Duodenal mucosa (tissue), 2 donors: Measurements from ENCODE around the gene PGM2L1.
A peak's percentile ranks its signal among the peaks of the same experiment; 100 is the strongest.

Experiments used
- H3K27ac ChIP-seq: one replicate; pipeline ENCODE4 v1.7.0; 2013; ENCODE audit warnings: low read depth, low read length
- H3K27me3 ChIP-seq, 2 donors: one replicate each; pipeline ENCODE4 v1.7.0; 2013; ENCODE audit warnings: low read length in 2 of 2, control low read depth in 1 of 2; ENCODE audit not compliant: insufficient read depth in 2 of 2, control insufficient read depth in 1 of 2
- H3K36me3 ChIP-seq, 2 donors: one replicate each; pipeline ENCODE4 v1.7.0; 2013; ENCODE audit warnings: low read length in 2 of 2, control low read depth in 1 of 2; ENCODE audit not compliant: insufficient read depth in 2 of 2, control insufficient read depth in 1 of 2
- H3K4me1 ChIP-seq, 2 donors: one replicate each; pipeline ENCODE4 v1.7.0; 2013; ENCODE audit warnings: low read length in 2 of 2, control low read depth in 1 of 2; ENCODE audit not compliant: insufficient read depth in 2 of 2, control insufficient read depth in 1 of 2
- H3K4me3 ChIP-seq, 2 donors: one replicate each; pipeline ENCODE4 v1.7.0; 2013; ENCODE audit warnings: low read length in 2 of 2, low read depth in 1 of 2
- H3K9ac ChIP-seq, 2 donors: one replicate each; pipeline ENCODE4 v1.7.0; 2013; ENCODE audit warnings: low read length in 2 of 2, low read depth in 1 of 2
- H3K9me3 ChIP-seq, 2 donors: one replicate each; pipeline ENCODE4 v1.7.0; 2013; ENCODE audit warnings: low read length in 2 of 2, control low read depth in 1 of 2; ENCODE audit not compliant: control insufficient read depth in 1 of 2

The PGM2L1 gene

DNA sequence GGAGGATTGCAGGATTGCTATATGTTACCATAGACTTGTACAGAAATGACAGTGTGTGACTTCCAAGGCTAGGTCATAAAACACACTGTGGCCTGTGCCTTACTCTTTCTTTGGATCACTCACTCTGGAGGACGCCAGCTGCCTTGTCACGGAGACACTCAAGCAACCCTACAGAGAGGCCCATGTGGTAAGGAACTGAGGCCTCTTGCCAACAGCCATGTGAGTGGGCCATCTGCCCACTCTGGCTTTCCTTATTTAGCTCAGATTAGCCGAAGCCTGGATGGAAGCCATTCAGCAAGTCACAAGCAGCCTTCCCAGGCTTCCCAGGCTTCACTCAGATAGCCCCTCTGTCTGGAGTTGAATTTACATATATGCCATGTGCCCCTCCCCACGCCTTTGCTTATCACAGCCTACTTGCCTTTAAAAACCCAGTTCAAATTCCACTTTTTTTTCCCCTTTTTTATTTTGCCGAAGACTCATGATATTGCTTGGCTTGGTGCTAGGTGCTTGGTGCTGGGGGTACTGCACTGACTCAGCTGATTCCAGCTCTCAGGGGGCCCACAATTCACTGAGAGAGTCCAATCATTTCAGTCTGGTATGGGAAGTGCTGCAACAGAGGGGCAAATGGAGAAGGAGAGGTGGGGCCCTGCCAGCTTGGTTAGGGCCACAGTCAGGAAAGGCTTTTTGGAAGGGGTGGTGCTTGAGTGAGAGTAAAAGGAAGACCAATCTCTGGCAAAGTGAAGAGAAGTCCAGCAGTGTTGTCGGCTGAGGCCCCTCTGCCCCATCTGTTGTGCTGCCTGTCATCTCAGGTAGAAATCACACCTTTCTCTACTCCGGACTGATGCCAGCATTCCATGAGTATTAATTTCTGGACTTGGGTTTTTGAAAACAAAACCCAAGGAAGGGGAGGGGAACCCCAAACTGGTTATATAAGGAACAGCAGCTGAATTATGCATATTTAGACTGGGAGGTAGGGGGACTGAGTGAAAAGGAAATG, 72.3 kb downstream of the PGM2L1 start:
- no peaks in the 10 kb centered on the region for H3K27me3 ChIP-seq
- H3K9me3 ChIP-seq, result no peaks in the 10 kb centered on the region
- no peaks in the 10 kb centered on the region for H3K36me3 ChIP-seq
- H3K9ac ChIP-seq, result no peak overlapping the region
- no peak overlapping the region for H3K27ac ChIP-seq
- H3K4me1 ChIP-seq, result peaks cover 3 to 5% of the 10 kb centered on the region in 2 donors
- no peak overlapping the region for H3K4me3 ChIP-seq

DNA sequence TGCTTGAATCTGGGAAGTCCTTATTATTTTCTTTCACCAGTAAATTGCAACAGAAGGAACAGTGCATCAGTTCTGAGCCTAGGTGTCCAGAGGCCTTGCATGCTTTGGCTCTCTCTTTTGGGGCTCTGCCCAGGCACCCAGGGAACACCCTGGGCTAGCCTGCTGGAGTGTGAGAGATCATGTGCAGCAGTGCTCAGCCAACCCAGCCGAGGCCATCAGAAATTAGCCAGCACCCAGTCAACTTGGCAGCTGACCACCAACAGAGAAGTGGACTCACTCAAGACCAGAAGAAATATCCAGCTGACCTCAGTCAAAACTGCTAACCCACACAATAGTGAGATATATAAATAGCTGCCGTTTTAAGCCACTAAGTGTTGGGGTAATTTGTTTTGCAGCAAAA, 75.6 kb downstream of the PGM2L1 start:
- H3K27ac ChIP-seq, result no peak overlapping the region
- no peak overlapping the region for H3K4me3 ChIP-seq
- no peaks in the 10 kb centered on the region for H3K9me3 ChIP-seq
- no peaks in the 10 kb centered on the region for H3K27me3 ChIP-seq
- H3K36me3 ChIP-seq, result no peaks in the 10 kb centered on the region
- no peak overlapping the region for H3K9ac ChIP-seq
- H3K4me1 ChIP-seq, result peaks cover 3 to 5% of the 10 kb centered on the region in 2 donors

DNA sequence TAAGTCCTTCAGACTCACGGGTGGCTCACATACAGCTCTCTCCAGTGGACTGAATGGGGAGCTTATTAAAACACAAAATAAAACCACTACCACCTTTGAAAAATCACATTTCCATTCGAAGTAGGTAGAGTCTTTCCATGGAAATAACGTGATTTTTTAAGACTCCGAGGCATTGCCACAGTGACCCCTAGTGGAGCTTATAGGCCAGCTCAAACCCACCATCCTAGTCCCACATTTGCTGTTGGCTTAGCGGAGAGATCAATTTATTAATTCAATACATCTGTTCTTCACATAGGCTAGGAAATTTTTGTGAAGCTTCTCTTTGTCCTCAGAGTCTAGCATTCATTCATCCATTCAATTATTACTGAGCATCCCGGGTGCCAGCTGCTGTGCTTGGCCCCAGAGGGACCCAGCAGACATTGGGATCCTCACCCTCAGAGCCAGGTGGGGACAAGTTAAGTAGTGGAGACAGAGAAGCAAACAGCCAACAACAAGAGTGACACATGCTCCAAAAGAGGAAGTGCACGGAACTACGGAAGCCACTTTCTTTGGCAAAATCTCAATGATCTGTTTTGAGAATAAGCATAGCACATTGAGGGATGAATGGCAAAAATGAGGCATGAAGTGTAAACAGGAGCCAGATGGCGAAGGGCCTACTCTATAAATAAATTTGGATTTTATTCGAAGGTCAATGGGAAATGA, 76.6 kb downstream of the PGM2L1 start:
- no peak overlapping the region for H3K27ac ChIP-seq
- no peak overlapping the region for H3K9ac ChIP-seq
- H3K36me3 ChIP-seq, result no peaks in the 10 kb centered on the region
- peaks cover under 1 to 4% of the 10 kb centered on the region in 2 donors for H3K9me3 ChIP-seq
- H3K27me3 ChIP-seq, result no peaks in the 10 kb centered on the region
- H3K4me3 ChIP-seq, result no peak overlapping the region
- peaks cover 3 to 5% of the 10 kb centered on the region in 2 donors for H3K4me1 ChIP-seq

- Histone ChIP-seq H3K4me1 (no peaks in the 10 kb centered on the region), H3K4me3 (no peak overlapping the region), H3K27ac (no peak overlapping the region)
These were observed 77.7 kb downstream of the PGM2L1 start for GRCh38 chr11:74320538-74320937.

DNA sequence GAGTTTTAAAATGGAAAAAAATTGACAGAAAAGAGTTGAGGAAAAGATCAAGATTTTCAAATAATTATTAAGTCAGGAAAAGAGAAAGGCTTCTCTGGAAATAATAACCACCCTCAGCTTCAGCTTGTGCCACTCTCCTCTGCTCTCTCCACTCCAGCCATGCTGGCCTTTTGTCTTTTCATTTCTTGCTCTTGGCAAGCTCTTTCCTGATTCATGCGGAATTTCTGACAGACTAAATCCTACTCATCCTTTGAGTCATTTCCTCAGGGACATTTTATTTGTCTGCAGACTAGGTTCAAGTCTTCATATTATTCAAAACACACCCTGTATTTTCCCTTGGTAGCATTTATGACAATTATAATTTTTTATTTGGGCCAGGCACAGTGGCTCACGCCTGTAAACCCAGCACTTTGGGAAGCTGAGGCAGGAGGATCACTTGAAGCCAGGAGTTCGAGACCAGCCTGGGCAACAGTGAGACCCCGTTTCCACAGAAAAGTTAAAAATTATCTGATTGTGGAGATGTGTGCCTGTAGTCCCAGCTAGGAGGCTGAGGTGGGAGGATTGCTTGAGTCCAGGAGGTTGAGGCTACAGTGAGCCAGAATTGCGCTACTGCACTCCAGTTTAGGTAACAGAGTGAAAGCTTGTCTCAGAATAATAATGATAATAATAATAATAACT, 79.0 kb downstream of the PGM2L1 start:
- Histone ChIP-seq H3K4me3 (no peak overlapping the region), H3K4me1 (no peaks in the 10 kb centered on the region), H3K27ac (no peak overlapping the region), H3K27me3 (no peaks in the 10 kb centered on the region), H3K9ac (no peak overlapping the region), H3K9me3 (peaks cover 4 to 7% of the 10 kb centered on the region in 2 donors), H3K36me3 (no peaks in the 10 kb centered on the region)

More at GRCh38 chr11:74320538-74320937, 77.7 kb downstream of the PGM2L1 start:
- no peaks in the 10 kb centered on the region for H3K36me3 ChIP-seq
- H3K27me3 ChIP-seq, result no peaks in the 10 kb centered on the region
- H3K9me3 ChIP-seq, result peaks cover 4 to 7% of the 10 kb centered on the region in 2 donors
- no peak overlapping the region for H3K9ac ChIP-seq

DNA sequence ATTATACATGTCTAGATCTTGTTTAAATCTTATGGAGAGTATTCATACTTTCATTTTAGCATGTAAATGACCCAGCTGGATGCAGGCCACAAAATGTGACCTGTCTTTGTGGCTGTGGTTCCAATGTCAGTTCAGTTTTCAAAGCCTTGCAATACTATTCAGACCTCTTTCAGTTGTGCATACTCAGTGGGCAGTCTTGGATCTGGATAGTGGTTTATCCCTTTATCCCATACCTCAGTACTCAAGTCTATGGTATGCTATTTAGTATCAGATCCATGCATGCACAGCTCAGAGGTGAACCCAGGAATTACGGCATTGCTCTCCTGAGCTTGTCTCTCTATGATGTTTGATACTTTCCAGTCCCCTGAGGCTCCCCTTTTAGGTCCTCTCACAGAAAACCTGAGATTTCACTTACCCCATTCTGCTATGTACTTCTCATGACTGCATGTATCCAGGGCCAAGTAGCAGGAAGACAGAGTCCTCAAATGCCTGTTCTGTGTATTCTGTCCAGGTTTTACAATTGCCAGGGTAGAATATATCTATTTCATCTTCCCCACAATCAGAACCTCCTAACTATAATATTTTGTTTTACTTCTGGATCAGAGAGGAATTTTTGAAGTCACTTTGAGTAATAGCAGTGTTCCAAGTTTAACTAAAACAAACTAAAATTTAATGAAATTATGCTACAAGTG, 79.8 kb downstream of the PGM2L1 start:
- Histone ChIP-seq H3K9me3 (peaks cover 4 to 7% of the 10 kb centered on the region in 2 donors), H3K36me3 (no peaks in the 10 kb centered on the region), H3K27ac (no peak overlapping the region), H3K27me3 (no peaks in the 10 kb centered on the region), H3K4me1 (no peaks in the 10 kb centered on the region), H3K9ac (no peak overlapping the region), H3K4me3 (no peak overlapping the region)

DNA sequence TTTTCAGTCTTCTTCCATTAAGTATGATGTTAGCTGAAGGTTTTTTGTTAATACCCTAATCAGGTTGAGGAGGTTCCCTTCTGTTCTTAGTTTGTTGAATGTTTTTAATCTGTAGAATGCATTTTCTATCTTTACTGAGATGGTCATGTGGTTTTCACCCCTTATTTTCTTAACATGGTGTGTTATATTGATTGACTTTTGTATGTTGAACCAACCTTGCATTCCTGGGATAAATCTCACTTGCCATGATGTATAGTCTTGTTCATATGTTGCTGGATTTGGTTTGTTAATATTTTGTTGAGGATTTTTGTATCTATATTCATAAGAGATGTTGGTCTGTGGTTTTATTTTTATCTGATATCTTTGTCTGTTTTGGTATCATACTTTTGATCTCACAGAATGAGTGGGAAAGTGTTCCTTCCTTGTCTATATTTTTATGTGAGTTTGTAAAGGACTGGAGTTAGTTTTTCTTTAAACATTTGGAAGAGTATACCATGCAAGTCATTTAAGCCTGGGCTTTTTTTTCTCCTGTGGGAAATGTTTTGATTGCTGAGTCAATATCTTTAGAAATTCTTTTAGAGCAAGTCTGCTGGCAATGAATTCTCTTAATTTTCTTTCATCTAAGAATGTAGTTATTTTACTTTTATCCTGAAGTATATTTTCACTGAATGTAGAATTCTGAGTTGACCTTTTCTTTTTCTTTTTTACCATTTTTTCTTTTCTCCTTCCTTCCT, 81.3 kb downstream of the PGM2L1 start:
- Histone ChIP-seq H3K9me3 (peaks cover 4 to 7% of the 10 kb centered on the region in 2 donors), H3K36me3 (no peaks in the 10 kb centered on the region), H3K27me3 (no peaks in the 10 kb centered on the region), H3K4me1 (no peaks in the 10 kb centered on the region), H3K9ac (no peak overlapping the region), H3K27ac (no peak overlapping the region), H3K4me3 (no peak overlapping the region)

- peaks cover 11 to 12% of the 10 kb centered on the region in 2 donors for H3K27me3 ChIP-seq
- no peaks in the 10 kb centered on the region for H3K36me3 ChIP-seq
- no peak overlapping the region for H3K9ac ChIP-seq
- peaks cover 4 to 7% of the 10 kb centered on the region in 2 donors for H3K9me3 ChIP-seq
- no peak overlapping the region for H3K4me3 ChIP-seq
- H3K27ac ChIP-seq, result no peak overlapping the region
- peaks cover 5 to 6% of the 10 kb centered on the region in 2 donors for H3K4me1 ChIP-seq
These were observed 85.9 kb downstream of the PGM2L1 start for GRCh38 chr11:74312326-74312725.

DNA sequence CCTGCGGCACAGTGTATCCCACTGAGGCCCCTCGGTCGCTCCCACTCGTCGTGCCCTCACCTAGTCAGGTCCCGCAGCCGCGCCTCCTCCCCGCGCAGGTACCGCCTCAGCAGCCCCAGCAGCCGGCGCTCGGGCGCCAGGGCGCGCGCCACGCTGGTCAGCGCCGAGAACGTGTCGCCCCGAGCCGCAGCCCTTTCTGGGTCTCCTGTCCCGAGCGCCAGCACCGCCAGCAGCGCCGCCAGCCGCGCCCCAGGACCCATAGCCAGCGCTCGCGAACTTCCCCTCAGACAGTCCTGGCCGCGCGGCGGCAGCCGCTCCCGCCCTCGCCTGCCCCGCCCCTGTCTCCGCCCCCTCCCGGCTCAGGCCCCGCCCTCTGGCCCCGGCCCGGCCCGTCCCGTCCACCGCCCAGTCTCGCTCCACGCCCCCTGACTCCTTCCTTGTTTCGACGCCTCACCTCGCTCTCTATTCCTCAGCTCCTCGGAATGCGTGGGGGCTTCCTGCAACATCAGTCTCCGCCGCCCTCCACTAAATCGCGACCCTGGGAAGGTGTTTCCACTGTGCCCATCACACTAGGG, 86.8 kb downstream of the PGM2L1 start, which contains the start of gene P4HA3:
P4HA3 (minus strand) TSS at position 289 of the 575 bp plus-strand sequence; CDS start at position 260, 29 bp downstream.
- no peaks in the 10 kb centered on the region for H3K36me3 ChIP-seq
- peaks cover 2% of the 10 kb centered on the region in 2 donors for H3K9me3 ChIP-seq
- peak within 1 kb of the TSS; percentile 55 to 58 for H3K4me3 ChIP-seq
- peak within 1 kb of the TSS in 1 of 2 donors; percentile 15 for H3K9ac ChIP-seq
- H3K4me1 ChIP-seq, result peaks cover 5 to 6% of the 10 kb centered on the region in 2 donors
- H3K27me3 ChIP-seq, result peaks cover 11 to 12% of the 10 kb centered on the region in 2 donors
- no peak within 1 kb of the TSS for H3K27ac ChIP-seq
